IgD-negative memory B cell (primary cell): Measurements from ENCODE around the gene ERC2. TPM values are rescaled to one million over a fixed set of nuclear protein-coding genes. Genes with fewer than 3 reads are reported as not detected.

ENCODE experiments used
- H3K27ac Mint-ChIP-seq, 3 donors: one replicate each; pipeline ENCODE4 v1.8.0; 2020 to 2022; ENCODE audit warnings: mild to moderate bottlenecking in 3 of 3, mixed read lengths in 3 of 3, moderate library complexity in 1 of 3
- H3K27me3 Mint-ChIP-seq: one replicate; pipeline ENCODE4 v1.8.0; 2021; ENCODE audit warnings: mixed read lengths
- H3K36me3 Mint-ChIP-seq: one replicate; pipeline ENCODE4 v1.8.0; 2020; ENCODE audit warnings: mild to moderate bottlenecking, mixed read lengths
- H3K4me1 Mint-ChIP-seq, 3 donors: one replicate each; pipeline ENCODE4 v1.8.0; 2020 to 2022; ENCODE audit warnings: mixed read lengths in 3 of 3, mild to moderate bottlenecking in 1 of 3
- H3K4me3 Mint-ChIP-seq, 4 donors: one replicate each; pipeline ENCODE4 v1.8.0; 2020 to 2022; ENCODE audit warnings: mild to moderate bottlenecking in 4 of 4, mixed read lengths in 4 of 4, moderate library complexity in 3 of 4
- H3K9me3 Mint-ChIP-seq, 3 donors: one replicate each; pipeline ENCODE4 v1.8.0; 2020 to 2021; ENCODE audit warnings: mixed read lengths in 3 of 3, mild to moderate bottlenecking in 1 of 3
- polyA plus RNA-seq: library from polyadenylated mRNA; unstranded; fragments of 300-500 nt; fragmentation: Illumina TruSeq; gene quantifications from one replicate; pipeline ENCODE4 v1.2.3, GENCODE V29; 2021

Gene ERC2
- polyA plus RNA-seq, 1 donor from 2014 or later = not detected

DNA sequence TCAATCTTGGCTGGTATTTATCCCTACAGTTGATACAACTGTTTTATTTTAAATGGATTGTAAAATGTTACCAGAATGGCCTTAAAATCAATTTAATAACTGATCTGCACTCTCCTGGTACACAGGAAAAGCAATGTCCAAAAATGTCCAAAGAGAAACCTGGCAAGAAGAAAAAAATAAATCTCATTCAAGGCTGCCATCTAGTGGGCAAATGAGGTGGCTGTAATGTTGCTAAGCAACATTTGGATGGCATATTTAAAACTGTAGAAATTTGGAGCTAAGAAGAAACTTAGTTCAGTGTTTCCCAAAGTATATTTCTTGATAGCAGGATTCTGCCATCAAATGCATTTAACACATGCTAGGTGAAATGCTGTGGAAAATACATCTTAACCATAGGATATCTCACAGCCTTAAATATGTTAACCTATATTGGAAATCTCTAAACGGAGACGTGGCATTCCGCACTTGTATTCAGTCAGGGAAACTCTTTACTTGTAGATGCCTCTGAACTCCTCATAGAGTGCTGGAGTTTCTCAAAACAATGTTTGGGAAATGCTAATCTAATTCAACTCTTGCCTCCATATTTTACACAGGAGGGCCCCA is 216.8 kb downstream of the ERC2 start:
- Mint-ChIP-seq H3K4me1 (no peaks in the 10 kb centered on the region), H3K9me3 (no peaks in the 10 kb centered on the region), H3K4me3 (no peak overlapping the region), H3K27ac (no peak overlapping the region), H3K27me3 (peaks cover 2% of the 10 kb centered on the region), H3K36me3 (no peaks in the 10 kb centered on the region)

GRCh38 chr3:56248021-56248420 is 220.2 kb downstream of the ERC2 start:
- no peaks in the 10 kb centered on the region for H3K36me3 Mint-ChIP-seq
- H3K4me1 Mint-ChIP-seq = no peaks in the 10 kb centered on the region
- H3K4me3 Mint-ChIP-seq = no peak overlapping the region
- no peaks in the 10 kb centered on the region for H3K9me3 Mint-ChIP-seq
- no peaks in the 10 kb centered on the region for H3K27me3 Mint-ChIP-seq
- no peak overlapping the region for H3K27ac Mint-ChIP-seq

DNA sequence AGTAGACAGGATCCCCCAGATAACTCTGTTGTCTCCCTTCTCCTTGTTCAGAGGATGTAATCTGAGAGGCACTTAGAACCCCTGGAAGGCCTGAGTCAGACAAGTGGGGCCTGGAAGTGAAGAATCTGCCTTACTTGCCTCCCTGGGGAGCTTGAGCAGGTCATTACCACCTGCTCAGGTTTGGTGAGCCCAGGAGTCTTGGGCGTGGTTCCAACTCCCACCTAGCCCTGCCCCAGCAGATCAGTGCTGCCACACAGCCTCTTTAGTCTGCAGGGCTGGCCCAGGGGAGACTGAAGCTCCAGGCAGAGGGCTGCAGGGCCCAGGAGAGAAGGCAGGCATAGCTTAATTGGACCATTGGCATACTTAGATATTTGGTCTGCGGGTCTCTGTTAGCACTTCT is 230.0 kb downstream of the ERC2 start:
- peaks cover 0 to 2% (median 2%) of the 10 kb centered on the region in 3 donors for H3K9me3 Mint-ChIP-seq
- H3K4me3 Mint-ChIP-seq = no peak overlapping the region
- H3K27me3 Mint-ChIP-seq = no peaks in the 10 kb centered on the region

GRCh38 chr3:56233742-56234141 is 234.5 kb downstream of the ERC2 start:
- Mint-ChIP-seq H3K27me3 (peaks cover 3% of the 10 kb centered on the region), H3K4me3 (no peak overlapping the region), H3K27ac (no peak overlapping the region), H3K4me1 (no peaks in the 10 kb centered on the region), H3K36me3 (peaks cover 3% of the 10 kb centered on the region), H3K9me3 (peaks cover 0 to 2% (median 2%) of the 10 kb centered on the region in 3 donors)

More for the DNA sequence above, 230.0 kb downstream of the ERC2 start:
- peaks cover 2% of the 10 kb centered on the region for H3K36me3 Mint-ChIP-seq
- no peaks in the 10 kb centered on the region for H3K4me1 Mint-ChIP-seq
- H3K27ac Mint-ChIP-seq = no peak overlapping the region

DNA sequence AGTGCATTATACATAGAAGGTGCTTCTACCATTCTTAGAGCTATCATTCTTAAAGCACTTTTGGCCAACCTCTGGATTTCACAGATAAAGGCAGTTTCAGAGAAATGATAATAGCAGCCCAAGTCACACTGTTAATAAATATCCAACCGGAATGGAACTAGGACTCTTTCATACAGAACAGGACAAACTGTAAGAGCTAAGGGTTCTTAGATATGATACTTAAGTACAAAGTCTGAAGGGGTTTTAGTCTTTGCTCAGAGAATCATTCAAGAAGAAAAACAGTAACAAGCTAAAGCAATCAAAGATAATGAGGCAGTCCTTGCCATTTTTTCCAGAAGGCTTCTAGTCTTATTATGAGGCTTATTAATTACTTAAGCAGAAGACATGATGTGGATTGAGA is 239.0 kb downstream of the ERC2 start:
- peaks cover 0 to 2% (median 0%) of the 10 kb centered on the region in 3 donors for H3K9me3 Mint-ChIP-seq
- H3K36me3 Mint-ChIP-seq = peaks cover 3% of the 10 kb centered on the region
- H3K4me1 Mint-ChIP-seq = no peaks in the 10 kb centered on the region
- H3K4me3 Mint-ChIP-seq = no peak overlapping the region
- peaks cover 3% of the 10 kb centered on the region for H3K27me3 Mint-ChIP-seq
- H3K27ac Mint-ChIP-seq = no peak overlapping the region

DNA sequence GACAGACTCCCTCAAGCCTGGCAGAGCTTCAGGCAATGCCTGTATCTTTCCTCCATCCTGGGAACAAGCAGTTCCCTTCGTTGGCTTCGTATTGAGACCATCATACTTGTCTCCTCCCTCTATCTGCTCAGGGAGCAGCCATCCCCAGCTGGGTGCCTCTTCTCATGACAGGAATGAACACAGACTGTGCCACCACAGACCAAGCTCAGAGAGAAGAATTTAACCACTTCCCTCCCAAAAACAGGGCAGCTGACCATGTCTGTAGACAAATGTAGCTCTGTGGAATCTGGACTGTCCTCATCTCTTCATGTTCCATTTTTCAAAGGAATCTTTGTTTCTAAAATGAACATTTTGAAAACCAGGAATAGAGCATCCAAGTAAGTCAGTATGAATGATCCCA is 245.4 kb downstream of the ERC2 start:
- peaks cover 0 to 2% (median 0%) of the 10 kb centered on the region in 3 donors for H3K9me3 Mint-ChIP-seq
- H3K27ac Mint-ChIP-seq = no peak overlapping the region
- H3K4me3 Mint-ChIP-seq = no peak overlapping the region
- peaks cover 0 to 2% (median 0%) of the 10 kb centered on the region in 3 donors for H3K4me1 Mint-ChIP-seq
- H3K27me3 Mint-ChIP-seq = no peaks in the 10 kb centered on the region
- H3K36me3 Mint-ChIP-seq = no peaks in the 10 kb centered on the region

GRCh38 chr3:56219894-56220805 is 248.1 kb downstream of the ERC2 start:
- Mint-ChIP-seq H3K27ac (no peak overlapping the region), H3K36me3 (no peaks in the 10 kb centered on the region), H3K27me3 (no peaks in the 10 kb centered on the region), H3K4me1 (peaks cover 0 to 2% (median 0%) of the 10 kb centered on the region in 3 donors), H3K9me3 (peaks cover 0 to 3% (median 2%) of the 10 kb centered on the region in 3 donors), H3K4me3 (no peak overlapping the region)

GRCh38 chr3:56209982-56210751 is 258.1 kb downstream of the ERC2 start:
- H3K4me3 Mint-ChIP-seq = no peak overlapping the region
- no peaks in the 10 kb centered on the region for H3K36me3 Mint-ChIP-seq
- peaks cover 5% of the 10 kb centered on the region for H3K27me3 Mint-ChIP-seq
- H3K9me3 Mint-ChIP-seq = peaks cover 0 to 1% (median 0%) of the 10 kb centered on the region in 3 donors
- H3K27ac Mint-ChIP-seq = no peak overlapping the region
- H3K4me1 Mint-ChIP-seq = peaks cover 0 to 2% (median 0%) of the 10 kb centered on the region in 3 donors

DNA sequence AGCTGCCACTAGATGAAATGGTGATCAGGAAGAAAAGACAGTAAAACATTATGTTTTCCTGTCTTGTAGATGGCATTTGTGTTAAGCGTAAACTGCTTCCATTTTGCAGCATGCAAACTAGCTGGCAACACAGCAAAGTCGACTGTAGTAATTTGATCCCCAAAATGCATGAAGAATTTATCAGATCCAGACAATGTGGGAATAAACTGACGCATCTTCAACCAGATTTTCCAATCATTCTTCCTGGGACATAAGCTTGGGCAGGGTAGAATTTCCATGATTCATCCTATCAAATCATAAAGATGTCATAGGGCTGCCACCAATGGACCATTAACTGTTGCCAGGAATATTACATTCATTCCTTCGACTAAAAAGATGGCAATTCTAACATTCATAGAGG is 260.3 kb downstream of the ERC2 start:
- H3K4me1 Mint-ChIP-seq = peaks cover 0 to 2% (median 0%) of the 10 kb centered on the region in 3 donors
- H3K27me3 Mint-ChIP-seq = peaks cover 5% of the 10 kb centered on the region
- H3K4me3 Mint-ChIP-seq = no peak overlapping the region
- H3K27ac Mint-ChIP-seq = no peak overlapping the region
- H3K9me3 Mint-ChIP-seq = peaks cover 0 to 1% (median 0%) of the 10 kb centered on the region in 3 donors
- peaks cover 1% of the 10 kb centered on the region for H3K36me3 Mint-ChIP-seq

DNA sequence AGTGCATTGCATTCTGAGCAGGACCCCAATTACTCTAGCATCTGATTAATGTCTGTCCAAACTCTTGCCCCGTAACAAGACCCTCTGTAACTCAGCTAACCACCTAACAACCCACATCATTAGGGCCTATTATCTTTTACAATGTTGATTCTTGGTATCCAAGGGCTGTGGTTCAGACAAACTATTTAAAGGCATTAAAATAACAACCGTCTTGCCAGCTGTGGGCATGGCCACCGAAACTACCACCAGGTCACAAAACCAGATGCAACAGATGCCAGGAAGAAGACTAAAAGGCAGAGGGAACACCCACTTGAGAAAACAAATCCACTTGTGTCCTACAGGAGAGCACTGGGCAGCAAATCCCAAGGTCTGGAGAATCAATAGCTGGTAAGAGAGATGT is 262.9 kb downstream of the ERC2 start:
- peaks cover 5% of the 10 kb centered on the region for H3K27me3 Mint-ChIP-seq

GRCh38 chr3:56202997-56203396 is 265.3 kb downstream of the ERC2 start:
- Mint-ChIP-seq H3K27me3 (no peaks in the 10 kb centered on the region), H3K9me3 (peaks cover 0 to 2% (median 0%) of the 10 kb centered on the region in 3 donors), H3K4me3 (no peak overlapping the region), H3K27ac (no peak overlapping the region), H3K36me3 (peaks cover 1% of the 10 kb centered on the region), H3K4me1 (no peaks in the 10 kb centered on the region)

More for the DNA sequence above, 262.9 kb downstream of the ERC2 start:
- no peak overlapping the region for H3K4me3 Mint-ChIP-seq
- H3K9me3 Mint-ChIP-seq = no peaks in the 10 kb centered on the region
- no peak overlapping the region for H3K27ac Mint-ChIP-seq
- peaks cover 1% of the 10 kb centered on the region for H3K36me3 Mint-ChIP-seq
- H3K4me1 Mint-ChIP-seq = no peaks in the 10 kb centered on the region

- peaks cover 1% of the 10 kb centered on the region for H3K36me3 Mint-ChIP-seq
- H3K4me1 Mint-ChIP-seq = no peaks in the 10 kb centered on the region
- no peaks in the 10 kb centered on the region for H3K27me3 Mint-ChIP-seq
- no peak overlapping the region for H3K4me3 Mint-ChIP-seq
- peaks cover 0 to 2% (median 0%) of the 10 kb centered on the region in 3 donors for H3K9me3 Mint-ChIP-seq
- no peak overlapping the region for H3K27ac Mint-ChIP-seq
Measured at GRCh38 chr3:56201407-56201806, 266.9 kb downstream of the ERC2 start.

- no peaks in the 10 kb centered on the region for H3K4me1 Mint-ChIP-seq
- H3K9me3 Mint-ChIP-seq = peaks cover 0 to 2% (median 0%) of the 10 kb centered on the region in 3 donors
- H3K36me3 Mint-ChIP-seq = peaks cover 1% of the 10 kb centered on the region
- no peak overlapping the region for H3K27ac Mint-ChIP-seq
- H3K27me3 Mint-ChIP-seq = no peaks in the 10 kb centered on the region
- no peak overlapping the region for H3K4me3 Mint-ChIP-seq
Measured at GRCh38 chr3:56200251-56200650, 268.0 kb downstream of the ERC2 start.

GRCh38 chr3:56197991-56198390 is 270.3 kb downstream of the ERC2 start:
- H3K4me1 Mint-ChIP-seq = no peaks in the 10 kb centered on the region
- no peaks in the 10 kb centered on the region for H3K36me3 Mint-ChIP-seq
- H3K27me3 Mint-ChIP-seq = no peaks in the 10 kb centered on the region
- H3K4me3 Mint-ChIP-seq = no peak overlapping the region
- no peak overlapping the region for H3K27ac Mint-ChIP-seq
- H3K9me3 Mint-ChIP-seq = peaks cover 0 to 2% (median 0%) of the 10 kb centered on the region in 3 donors
